Measurements from ENCODE around the gene TRIM46. TPM values are rescaled to one million over a fixed set of nuclear protein-coding genes. Genes with fewer than 3 reads are reported as not detected.

Gene TRIM46
- total and polyA plus RNA-seq, 9 of the 15 experiments (the other 6 are each of a cell fraction or from before 2014, with no cell fraction given) = 0.05 to 0.60 (median 0.16) TPM; not detected in 3

DNA sequence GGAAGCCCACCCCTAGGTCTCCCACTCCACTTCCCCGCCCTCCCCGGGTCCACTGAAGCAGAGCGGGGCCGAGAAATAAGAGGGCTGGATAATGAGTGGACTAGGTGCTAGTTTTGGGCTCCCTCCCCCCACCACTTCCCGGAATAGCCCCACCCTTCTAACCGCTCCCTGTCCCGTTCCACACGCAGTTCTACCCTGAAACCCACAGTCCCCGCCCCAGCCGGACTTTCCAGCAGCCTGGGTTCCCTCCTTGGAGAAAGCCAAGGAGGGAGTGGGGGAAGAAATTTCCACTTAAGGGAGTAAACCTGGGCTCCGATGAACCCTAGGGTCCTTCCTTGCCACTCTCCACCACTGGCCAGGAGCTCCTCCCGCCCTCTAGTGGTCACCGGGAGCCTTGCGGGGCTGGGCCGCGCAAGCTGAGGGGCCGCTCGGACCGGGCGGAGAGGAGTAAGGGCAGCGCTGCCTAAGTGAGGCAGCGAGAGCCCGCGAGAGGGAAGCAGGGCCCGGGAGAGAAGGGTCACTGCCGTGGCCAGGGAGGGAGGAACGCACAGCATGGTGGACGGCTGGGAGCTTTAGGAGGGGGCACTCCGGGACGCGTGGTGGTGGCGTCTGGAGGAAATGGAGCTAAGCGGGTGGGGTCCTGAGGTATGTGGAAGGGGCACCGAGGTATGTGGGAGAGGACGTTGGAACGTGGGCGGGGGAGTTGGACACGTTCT lies 19.8 kb downstream of the TRIM46 start (continued):
- TF ChIP-seq, protein P1, sequence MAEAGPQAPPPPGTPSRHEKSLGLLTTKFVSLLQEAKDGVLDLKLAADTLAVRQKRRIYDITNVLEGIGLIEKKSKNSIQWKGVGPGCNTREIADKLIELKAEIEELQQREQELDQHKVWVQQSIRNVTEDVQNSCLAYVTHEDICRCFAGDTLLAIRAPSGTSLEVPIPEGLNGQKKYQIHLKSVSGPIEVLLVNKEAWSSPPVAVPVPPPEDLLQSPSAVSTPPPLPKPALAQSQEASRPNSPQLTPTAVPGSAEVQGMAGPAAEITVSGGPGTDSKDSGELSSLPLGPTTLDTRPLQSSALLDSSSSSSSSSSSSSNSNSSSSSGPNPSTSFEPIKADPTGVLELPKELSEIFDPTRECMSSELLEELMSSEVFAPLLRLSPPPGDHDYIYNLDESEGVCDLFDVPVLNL (CRISPR knock-in tag; IDR thresholded peaks at IDR 0.05; ENCODE audit: low read depth) = no peak
- TF ChIP-seq, protein P2, sequence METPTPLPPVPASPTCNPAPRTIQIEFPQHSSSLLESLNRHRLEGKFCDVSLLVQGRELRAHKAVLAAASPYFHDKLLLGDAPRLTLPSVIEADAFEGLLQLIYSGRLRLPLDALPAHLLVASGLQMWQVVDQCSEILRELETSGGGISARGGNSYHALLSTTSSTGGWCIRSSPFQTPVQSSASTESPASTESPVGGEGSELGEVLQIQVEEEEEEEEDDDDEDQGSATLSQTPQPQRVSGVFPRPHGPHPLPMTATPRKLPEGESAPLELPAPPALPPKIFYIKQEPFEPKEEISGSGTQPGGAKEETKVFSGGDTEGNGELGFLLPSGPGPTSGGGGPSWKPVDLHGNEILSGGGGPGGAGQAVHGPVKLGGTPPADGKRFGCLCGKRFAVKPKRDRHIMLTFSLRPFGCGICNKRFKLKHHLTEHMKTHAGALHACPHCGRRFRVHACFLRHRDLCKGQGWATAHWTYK (CRISPR knock-in tag; IDR thresholded peaks at IDR 0.05) = 0 out of 2 replicates have a peak, but pooled peaks have one; percentile 49
- TF ChIP-seq SRSF1 (IDR thresholded peaks at IDR 0.05; ENCODE audit: low read depth, low read length) = no peak
- TF ChIP-seq ZFX (CRISPR knock-in tag; IDR thresholded peaks at IDR 0.05) = peak; percentile 81
- no peak; the same call in 1 of the 2 replicates for TF ChIP-seq EP300 (IDR thresholded peaks at IDR 0.05; ENCODE audit: low read length)
- no peak for TF ChIP-seq ZNF384 (IDR thresholded peaks at IDR 0.05; ENCODE audit: low read depth, low read length)
- TF ChIP-seq, protein P3, sequence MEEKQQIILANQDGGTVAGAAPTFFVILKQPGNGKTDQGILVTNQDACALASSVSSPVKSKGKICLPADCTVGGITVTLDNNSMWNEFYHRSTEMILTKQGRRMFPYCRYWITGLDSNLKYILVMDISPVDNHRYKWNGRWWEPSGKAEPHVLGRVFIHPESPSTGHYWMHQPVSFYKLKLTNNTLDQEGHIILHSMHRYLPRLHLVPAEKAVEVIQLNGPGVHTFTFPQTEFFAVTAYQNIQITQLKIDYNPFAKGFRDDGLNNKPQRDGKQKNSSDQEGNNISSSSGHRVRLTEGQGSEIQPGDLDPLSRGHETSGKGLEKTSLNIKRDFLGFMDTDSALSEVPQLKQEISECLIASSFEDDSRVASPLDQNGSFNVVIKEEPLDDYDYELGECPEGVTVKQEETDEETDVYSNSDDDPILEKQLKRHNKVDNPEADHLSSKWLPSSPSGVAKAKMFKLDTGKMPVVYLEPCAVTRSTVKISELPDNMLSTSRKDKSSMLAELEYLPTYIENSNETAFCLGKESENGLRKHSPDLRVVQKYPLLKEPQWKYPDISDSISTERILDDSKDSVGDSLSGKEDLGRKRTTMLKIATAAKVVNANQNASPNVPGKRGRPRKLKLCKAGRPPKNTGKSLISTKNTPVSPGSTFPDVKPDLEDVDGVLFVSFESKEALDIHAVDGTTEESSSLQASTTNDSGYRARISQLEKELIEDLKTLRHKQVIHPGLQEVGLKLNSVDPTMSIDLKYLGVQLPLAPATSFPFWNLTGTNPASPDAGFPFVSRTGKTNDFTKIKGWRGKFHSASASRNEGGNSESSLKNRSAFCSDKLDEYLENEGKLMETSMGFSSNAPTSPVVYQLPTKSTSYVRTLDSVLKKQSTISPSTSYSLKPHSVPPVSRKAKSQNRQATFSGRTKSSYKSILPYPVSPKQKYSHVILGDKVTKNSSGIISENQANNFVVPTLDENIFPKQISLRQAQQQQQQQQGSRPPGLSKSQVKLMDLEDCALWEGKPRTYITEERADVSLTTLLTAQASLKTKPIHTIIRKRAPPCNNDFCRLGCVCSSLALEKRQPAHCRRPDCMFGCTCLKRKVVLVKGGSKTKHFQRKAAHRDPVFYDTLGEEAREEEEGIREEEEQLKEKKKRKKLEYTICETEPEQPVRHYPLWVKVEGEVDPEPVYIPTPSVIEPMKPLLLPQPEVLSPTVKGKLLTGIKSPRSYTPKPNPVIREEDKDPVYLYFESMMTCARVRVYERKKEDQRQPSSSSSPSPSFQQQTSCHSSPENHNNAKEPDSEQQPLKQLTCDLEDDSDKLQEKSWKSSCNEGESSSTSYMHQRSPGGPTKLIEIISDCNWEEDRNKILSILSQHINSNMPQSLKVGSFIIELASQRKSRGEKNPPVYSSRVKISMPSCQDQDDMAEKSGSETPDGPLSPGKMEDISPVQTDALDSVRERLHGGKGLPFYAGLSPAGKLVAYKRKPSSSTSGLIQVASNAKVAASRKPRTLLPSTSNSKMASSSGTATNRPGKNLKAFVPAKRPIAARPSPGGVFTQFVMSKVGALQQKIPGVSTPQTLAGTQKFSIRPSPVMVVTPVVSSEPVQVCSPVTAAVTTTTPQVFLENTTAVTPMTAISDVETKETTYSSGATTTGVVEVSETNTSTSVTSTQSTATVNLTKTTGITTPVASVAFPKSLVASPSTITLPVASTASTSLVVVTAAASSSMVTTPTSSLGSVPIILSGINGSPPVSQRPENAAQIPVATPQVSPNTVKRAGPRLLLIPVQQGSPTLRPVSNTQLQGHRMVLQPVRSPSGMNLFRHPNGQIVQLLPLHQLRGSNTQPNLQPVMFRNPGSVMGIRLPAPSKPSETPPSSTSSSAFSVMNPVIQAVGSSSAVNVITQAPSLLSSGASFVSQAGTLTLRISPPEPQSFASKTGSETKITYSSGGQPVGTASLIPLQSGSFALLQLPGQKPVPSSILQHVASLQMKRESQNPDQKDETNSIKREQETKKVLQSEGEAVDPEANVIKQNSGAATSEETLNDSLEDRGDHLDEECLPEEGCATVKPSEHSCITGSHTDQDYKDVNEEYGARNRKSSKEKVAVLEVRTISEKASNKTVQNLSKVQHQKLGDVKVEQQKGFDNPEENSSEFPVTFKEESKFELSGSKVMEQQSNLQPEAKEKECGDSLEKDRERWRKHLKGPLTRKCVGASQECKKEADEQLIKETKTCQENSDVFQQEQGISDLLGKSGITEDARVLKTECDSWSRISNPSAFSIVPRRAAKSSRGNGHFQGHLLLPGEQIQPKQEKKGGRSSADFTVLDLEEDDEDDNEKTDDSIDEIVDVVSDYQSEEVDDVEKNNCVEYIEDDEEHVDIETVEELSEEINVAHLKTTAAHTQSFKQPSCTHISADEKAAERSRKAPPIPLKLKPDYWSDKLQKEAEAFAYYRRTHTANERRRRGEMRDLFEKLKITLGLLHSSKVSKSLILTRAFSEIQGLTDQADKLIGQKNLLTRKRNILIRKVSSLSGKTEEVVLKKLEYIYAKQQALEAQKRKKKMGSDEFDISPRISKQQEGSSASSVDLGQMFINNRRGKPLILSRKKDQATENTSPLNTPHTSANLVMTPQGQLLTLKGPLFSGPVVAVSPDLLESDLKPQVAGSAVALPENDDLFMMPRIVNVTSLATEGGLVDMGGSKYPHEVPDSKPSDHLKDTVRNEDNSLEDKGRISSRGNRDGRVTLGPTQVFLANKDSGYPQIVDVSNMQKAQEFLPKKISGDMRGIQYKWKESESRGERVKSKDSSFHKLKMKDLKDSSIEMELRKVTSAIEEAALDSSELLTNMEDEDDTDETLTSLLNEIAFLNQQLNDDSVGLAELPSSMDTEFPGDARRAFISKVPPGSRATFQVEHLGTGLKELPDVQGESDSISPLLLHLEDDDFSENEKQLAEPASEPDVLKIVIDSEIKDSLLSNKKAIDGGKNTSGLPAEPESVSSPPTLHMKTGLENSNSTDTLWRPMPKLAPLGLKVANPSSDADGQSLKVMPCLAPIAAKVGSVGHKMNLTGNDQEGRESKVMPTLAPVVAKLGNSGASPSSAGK (IDR thresholded peaks at IDR 0.05) = no peak
- no peak for TF ChIP-seq COPS2 (conservative IDR thresholded peaks at IDR 0.05)
- TF ChIP-seq TFAM (CRISPR knock-in tag; conservative IDR thresholded peaks at IDR 0.05) = no peak
- TF ChIP-seq, protein P4, sequence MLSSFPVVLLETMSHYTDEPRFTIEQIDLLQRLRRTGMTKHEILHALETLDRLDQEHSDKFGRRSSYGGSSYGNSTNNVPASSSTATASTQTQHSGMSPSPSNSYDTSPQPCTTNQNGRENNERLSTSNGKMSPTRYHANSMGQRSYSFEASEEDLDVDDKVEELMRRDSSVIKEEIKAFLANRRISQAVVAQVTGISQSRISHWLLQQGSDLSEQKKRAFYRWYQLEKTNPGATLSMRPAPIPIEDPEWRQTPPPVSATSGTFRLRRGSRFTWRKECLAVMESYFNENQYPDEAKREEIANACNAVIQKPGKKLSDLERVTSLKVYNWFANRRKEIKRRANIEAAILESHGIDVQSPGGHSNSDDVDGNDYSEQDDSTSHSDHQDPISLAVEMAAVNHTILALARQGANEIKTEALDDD (IDR thresholded peaks at IDR 0.05) = peak; percentile 76
- no peak for TF ChIP-seq HEY1 (CRISPR knock-in tag; IDR thresholded peaks at IDR 0.05; ENCODE audit: borderline replicate concordance)
- TF ChIP-seq MTA3 (IDR thresholded peaks at IDR 0.05; ENCODE audit: borderline replicate concordance) = peak; percentile 85
